Measurements from ENCODE around the gene ZNF362. TPM values are rescaled to one million over a fixed set of nuclear protein-coding genes. Genes with fewer than 3 reads are reported as not detected.

ZNF362 gene
- total RNA-seq, 2 experiments from 2014 or later = 8.9 to 26.1 TPM

GRCh38 chr1:33244809-33245186, 11.5 kb upstream of the ZNF362 start:
- no peak overlapping the region for H2AFZ ChIP-seq (ENCODE audit: low read length)
- H3K4me3 ChIP-seq (ENCODE audit: low read depth, low read length, poor library complexity, severe bottlenecking) = no peak overlapping the region
- no peak for TF ChIP-seq EZH2phosphoT487 (IDR thresholded peaks at IDR 0.05; ENCODE audit: borderline replicate concordance, low read depth, low read length)
- TF ChIP-seq, protein P1, sequence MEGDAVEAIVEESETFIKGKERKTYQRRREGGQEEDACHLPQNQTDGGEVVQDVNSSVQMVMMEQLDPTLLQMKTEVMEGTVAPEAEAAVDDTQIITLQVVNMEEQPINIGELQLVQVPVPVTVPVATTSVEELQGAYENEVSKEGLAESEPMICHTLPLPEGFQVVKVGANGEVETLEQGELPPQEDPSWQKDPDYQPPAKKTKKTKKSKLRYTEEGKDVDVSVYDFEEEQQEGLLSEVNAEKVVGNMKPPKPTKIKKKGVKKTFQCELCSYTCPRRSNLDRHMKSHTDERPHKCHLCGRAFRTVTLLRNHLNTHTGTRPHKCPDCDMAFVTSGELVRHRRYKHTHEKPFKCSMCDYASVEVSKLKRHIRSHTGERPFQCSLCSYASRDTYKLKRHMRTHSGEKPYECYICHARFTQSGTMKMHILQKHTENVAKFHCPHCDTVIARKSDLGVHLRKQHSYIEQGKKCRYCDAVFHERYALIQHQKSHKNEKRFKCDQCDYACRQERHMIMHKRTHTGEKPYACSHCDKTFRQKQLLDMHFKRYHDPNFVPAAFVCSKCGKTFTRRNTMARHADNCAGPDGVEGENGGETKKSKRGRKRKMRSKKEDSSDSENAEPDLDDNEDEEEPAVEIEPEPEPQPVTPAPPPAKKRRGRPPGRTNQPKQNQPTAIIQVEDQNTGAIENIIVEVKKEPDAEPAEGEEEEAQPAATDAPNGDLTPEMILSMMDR (conservative IDR thresholded peaks at IDR 0.05; ENCODE audit: low read length) = no peak
- ChIA-PET CTCF (ENCODE audit: unreplicated experiment) (no interaction called here), POLR2A (no interaction called here)
- H3K36me3 ChIP-seq (ENCODE audit: insufficient read depth, low read length) = no peaks in the 10 kb centered on the region
- H3K79me2 ChIP-seq (ENCODE audit: insufficient read depth, low read depth, low read length) = no peaks in the 10 kb centered on the region
- no peaks in the 10 kb centered on the region for H3K9me3 ChIP-seq (ENCODE audit: low read length)
- intact Hi-C loops (cut with micrococcal nuclease; ENCODE audit: unreplicated experiment) = no loop called here
- no TSS peak for BruUV-seq (replicated peaks)
- no peaks in the 10 kb centered on the region for H3K4me1 ChIP-seq (ENCODE audit: insufficient read depth, low read length, poor library complexity, severe bottlenecking)
- H4K20me1 ChIP-seq (ENCODE audit: insufficient read depth, low read length) = no peaks in the 10 kb centered on the region
- no peak overlapping the region for H3K4me2 ChIP-seq (ENCODE audit: low read length)
- H3K27ac ChIP-seq (ENCODE audit: low read depth, low read length, poor library complexity, severe bottlenecking) = no peak overlapping the region
- peak; percentile 24 for DNase-seq (ENCODE audit: low spot score)
- H3K9me2 ChIP-seq (ENCODE audit: insufficient read depth, low read length) = no peaks in the 10 kb centered on the region

DNA sequence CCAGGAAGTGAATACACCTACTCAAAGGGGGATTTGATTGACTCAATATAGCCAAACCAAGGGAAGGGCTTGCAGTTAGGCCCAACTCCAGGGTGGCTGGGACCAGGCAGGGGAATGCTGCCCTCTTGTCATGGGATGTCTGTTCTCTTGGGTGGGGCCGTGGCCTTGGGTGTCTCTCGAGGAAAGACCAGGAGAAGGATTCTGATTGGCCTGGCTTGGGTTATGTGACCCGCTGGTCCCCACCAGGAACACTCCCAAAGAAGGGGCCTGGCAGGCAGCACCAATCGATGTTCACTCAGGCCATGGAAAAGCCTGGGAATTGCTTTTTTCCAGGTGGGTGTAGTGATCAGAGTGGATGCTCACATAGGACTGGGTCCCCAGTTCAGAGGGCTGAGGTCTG, 10.1 kb upstream of the ZNF362 start:
- no TSS peak for BruUV-seq (replicated peaks)
- Histone ChIP-seq H4K20me1 (ENCODE audit: insufficient read depth, low read length) (no peaks in the 10 kb centered on the region), H3K79me2 (ENCODE audit: insufficient read depth, low read depth, low read length) (no peaks in the 10 kb centered on the region), H3K27ac (ENCODE audit: low read depth, low read length, poor library complexity, severe bottlenecking) (no peak overlapping the region), H3K4me2 (ENCODE audit: low read length) (no peak overlapping the region), H3K4me1 (ENCODE audit: insufficient read depth, low read length, poor library complexity, severe bottlenecking) (no peaks in the 10 kb centered on the region), H3K36me3 (ENCODE audit: insufficient read depth, low read length) (no peaks in the 10 kb centered on the region), H3K4me3 (ENCODE audit: low read depth, low read length, poor library complexity, severe bottlenecking) (no peak overlapping the region), H2AFZ (ENCODE audit: low read length) (no peak overlapping the region), H3K9me3 (ENCODE audit: low read length) (no peaks in the 10 kb centered on the region), H3K9me2 (ENCODE audit: insufficient read depth, low read length) (no peaks in the 10 kb centered on the region)
- CTCF ChIA-PET (ENCODE audit: unreplicated experiment) = no interaction called here
- intact Hi-C loops (cut with micrococcal nuclease; ENCODE audit: unreplicated experiment) = no loop called here
- DNase-seq (ENCODE audit: low spot score) = no peak
- TF ChIP-seq EZH2phosphoT487 (IDR thresholded peaks at IDR 0.05; ENCODE audit: borderline replicate concordance, low read depth, low read length) = no peak
- TF ChIP-seq, protein P1 (conservative IDR thresholded peaks at IDR 0.05; ENCODE audit: low read length) = no peak
- POLR2A ChIA-PET = no interaction called here

DNA sequence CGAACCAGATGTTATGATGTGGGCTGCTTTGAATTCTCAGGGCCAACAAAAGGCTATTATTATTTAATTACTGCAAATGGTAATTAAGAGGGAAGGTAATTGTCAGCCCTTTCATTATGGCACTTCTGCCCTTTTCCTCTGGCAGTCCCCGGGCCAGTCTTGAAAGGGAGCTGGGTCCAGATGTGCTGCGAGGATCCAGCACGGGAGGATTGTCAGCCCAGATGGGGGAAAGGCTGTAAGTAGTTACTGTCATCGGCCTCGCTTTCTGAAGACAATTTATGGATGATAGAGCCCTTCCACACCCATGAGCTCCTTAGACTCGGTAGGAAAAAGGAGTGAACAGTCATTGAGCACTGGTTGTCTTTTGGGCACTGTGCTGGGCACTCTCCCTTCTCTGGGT, 8.7 kb upstream of the ZNF362 start:
- Histone ChIP-seq H3K9me2 (ENCODE audit: insufficient read depth, low read length) (no peaks in the 10 kb centered on the region), H3K4me1 (ENCODE audit: insufficient read depth, low read length, poor library complexity, severe bottlenecking) (no peaks in the 10 kb centered on the region), H3K79me2 (ENCODE audit: insufficient read depth, low read depth, low read length) (no peaks in the 10 kb centered on the region), H3K27ac (ENCODE audit: low read depth, low read length, poor library complexity, severe bottlenecking) (no peak overlapping the region), H3K36me3 (ENCODE audit: insufficient read depth, low read length) (no peaks in the 10 kb centered on the region), H3K4me2 (ENCODE audit: low read length) (no peak overlapping the region), H3K9me3 (ENCODE audit: low read length) (no peaks in the 10 kb centered on the region), H2AFZ (ENCODE audit: low read length) (no peak overlapping the region), H4K20me1 (ENCODE audit: insufficient read depth, low read length) (no peaks in the 10 kb centered on the region), H3K4me3 (ENCODE audit: low read depth, low read length, poor library complexity, severe bottlenecking) (no peak overlapping the region)
- intact Hi-C loops (cut with micrococcal nuclease; ENCODE audit: unreplicated experiment) = no loop called here
- DNase-seq (ENCODE audit: low spot score) = no peak
- no TSS peak for BruUV-seq (replicated peaks)
- TF ChIP-seq, protein P1 (conservative IDR thresholded peaks at IDR 0.05; ENCODE audit: low read length) = no peak
- TF ChIP-seq EZH2phosphoT487 (IDR thresholded peaks at IDR 0.05; ENCODE audit: borderline replicate concordance, low read depth, low read length) = no peak
- POLR2A ChIA-PET = no interaction called here
- CTCF ChIA-PET (ENCODE audit: unreplicated experiment) = no interaction called here
